ENCODE measurements around the gene ZNF615.

GRCh38 chr19:51965583-51965982 is 42.4 kb downstream of the ZNF615 start:
- TF ChIP-seq CTCF (IDR thresholded peaks at IDR 0.05 in 8 of 11, conservative IDR thresholded peaks at IDR 0.05 in 3 of 11), result no peak
- TF ChIP-seq POLR2A (IDR thresholded peaks at IDR 0.05), result no peak

Measured in spleen (tissue), 7 donors.